Stimulated activated CD4-positive, alpha-beta T cell treated with anti-CD3 and anti-CD28 coated beads, Interleukin-12 subunit alpha, Interleukin-12 subunit beta, amount 100 ng/mL, for 24 hours (primary cell): ENCODE measurements around the gene CADM4.
"Not testable (repeated sequence)": the region's sequence is repeated elsewhere in the genome, so short reads cannot be mapped to it uniquely, and the experiment has no call there.

Source experiments
- DNase-seq, 2 experiments: peaks; one replicate each; pipeline ENCODE4 v3.0.0-alpha.2; 2020; ENCODE audit warnings: low read depth in 2 of 2

Gene CADM4

GRCh38 chr19:43607238-43608205 lies 32.1 kb downstream of the CADM4 start:
- no peak for DNase-seq

GRCh38 chr19:43606569-43607229 lies 33.0 kb downstream of the CADM4 start:
- DNase-seq = no peak

- DNase-seq = no peak
These were observed 33.6 kb downstream of the CADM4 start for GRCh38 chr19:43605875-43606568.

- DNase-seq = not testable (repeated sequence)
These were observed 39.3 kb downstream of the CADM4 start for GRCh38 chr19:43600326-43600725.

- DNase-seq = no peak
These were observed 39.9 kb downstream of the CADM4 start for GRCh38 chr19:43599635-43600295.

GRCh38 chr19:43598445-43599240 lies 41.0 kb downstream of the CADM4 start:
- DNase-seq = no peak

- no peak for DNase-seq
These were observed 41.8 kb downstream of the CADM4 start for GRCh38 chr19:43597876-43598275.

GRCh38 chr19:43596842-43597461 lies 42.7 kb downstream of the CADM4 start:
- DNase-seq = no peak

- DNase-seq = peak; percentile 100
These were observed 43.4 kb downstream of the CADM4 start, which contains the start of the genes IRGQ and ZNF576 for GRCh38 chr19:43595999-43596841. TSS of gene IRGQ (minus strand) at chr19:43596134. CDS start at chr19:43595338, 796 bp downstream. TSS of gene ZNF576 (plus strand) at chr19:43596595. CDS start at chr19:43597109, 514 bp downstream.

- DNase-seq = no peak
These were observed 44.0 kb downstream of the CADM4 start for GRCh38 chr19:43595605-43595998.

- peak; percentile 45 to 62 for DNase-seq
These were observed 44.7 kb downstream of the CADM4 start for GRCh38 chr19:43594710-43595604.

- DNase-seq = no peak
These were observed 45.5 kb downstream of the CADM4 start for GRCh38 chr19:43594081-43594697.

- DNase-seq = no peak
These were observed 46.8 kb downstream of the CADM4 start for GRCh38 chr19:43592800-43593350.

- DNase-seq = no peak
These were observed 47.5 kb downstream of the CADM4 start for GRCh38 chr19:43591904-43592772.

GRCh38 chr19:43589678-43590077 lies 50.0 kb downstream of the CADM4 start:
- no peak for DNase-seq

GRCh38 chr19:43589277-43589676 lies 50.4 kb downstream of the CADM4 start:
- no peak for DNase-seq
